ENCODE data around the gene EN1. TPM values are rescaled to one million over a fixed set of nuclear protein-coding genes. Genes with fewer than 3 reads are reported as not detected.
A peak's percentile ranks its signal among the peaks of the same experiment; 100 is the strongest.

The EN1 gene
- total and polyA plus RNA-seq, 2 donors (not counting 1 experiment from before 2014, with no cell fraction given): not detected

DNA sequence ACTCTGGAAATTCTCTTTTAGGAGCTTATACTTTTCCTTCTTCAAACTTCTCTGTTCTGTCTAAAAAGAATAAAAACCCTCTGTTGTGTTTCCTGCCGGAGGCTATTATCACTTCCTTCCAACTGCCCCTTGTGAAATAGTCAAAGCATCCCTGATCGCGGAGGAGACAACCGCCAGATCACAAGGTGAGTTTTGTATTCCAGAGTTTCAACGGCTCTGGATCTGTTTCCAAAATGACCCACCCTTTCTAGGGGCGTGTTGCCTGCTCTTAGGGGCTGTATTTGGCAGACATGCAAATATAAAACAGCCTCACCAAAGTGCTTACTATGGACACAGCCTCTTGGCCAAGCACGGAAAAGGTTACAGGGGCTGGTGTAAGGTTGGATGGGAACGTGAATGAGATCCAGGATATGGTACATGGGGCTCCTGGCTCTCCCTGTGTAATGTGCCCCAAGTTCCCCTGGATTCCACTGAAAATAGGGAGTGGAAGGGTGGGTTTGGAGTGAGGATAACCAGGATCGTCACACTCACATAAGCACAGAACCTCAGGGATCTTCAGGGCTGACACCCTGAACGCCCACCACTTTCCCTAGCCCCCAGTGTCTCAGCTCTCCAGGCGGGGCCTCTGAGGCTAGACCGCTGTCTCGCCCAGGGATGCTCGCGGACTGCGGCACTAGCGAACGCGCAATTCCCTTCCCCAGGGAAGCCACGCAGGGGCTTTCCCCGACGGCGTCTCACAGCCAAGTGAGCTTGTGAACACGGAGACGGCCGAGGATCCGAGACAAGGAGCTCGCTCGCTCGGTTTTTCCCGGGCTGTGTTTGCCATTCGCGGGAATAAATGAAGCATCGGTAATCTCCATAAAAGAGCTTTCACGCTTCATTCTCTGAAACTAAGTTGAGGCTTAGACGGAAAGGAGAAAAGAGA, 14.4 kb downstream of the EN1 start:
- peaks cover 53% of the 10 kb centered on the region for H3K27me3 ChIP-seq (ENCODE audit: control insufficient read depth, insufficient read depth, low read length)
- no peak overlapping the region for H3K4me3 ChIP-seq (replicated peaks in 1 of 4; ENCODE audit: control extremely low read depth in 1 of 4, insufficient read depth in 1 of 4, low read depth in 3 of 4, low read length in 4 of 4)
- H3K4me2 ChIP-seq (ENCODE audit: extremely low read depth, insufficient read depth, low read length): no peak overlapping the region
- H3K79me2 ChIP-seq (ENCODE audit: control insufficient read depth, insufficient read depth, low read length): no peaks in the 10 kb centered on the region
- H4K20me1 ChIP-seq (ENCODE audit: control insufficient read depth, extremely low read depth, insufficient read depth, low read length): no peaks in the 10 kb centered on the region
- no peaks in the 10 kb centered on the region for H3K4me1 ChIP-seq (ENCODE audit: control insufficient read depth, extremely low read depth, insufficient read depth, low read length)
- TF ChIP-seq CTCF (conservative IDR thresholded peaks at IDR 0.05 in 1 of 2, IDR thresholded peaks at IDR 0.05 in 1 of 2; ENCODE audit: low read depth in 1 of 2, low read length in 2 of 2) (no peak), EZH2 (IDR thresholded peaks at IDR 0.05; ENCODE audit: low read length, missing control alignments) (peak; percentile 77)
- no peak overlapping the region for H3K27ac ChIP-seq (ENCODE audit: insufficient read depth, low read length)
- no peaks in the 10 kb centered on the region for H3K9me3 ChIP-seq (ENCODE audit: control insufficient read depth, insufficient read depth, low read depth, low read length)
- no peak overlapping the region for H3K9ac ChIP-seq (ENCODE audit: insufficient read depth, low read length)
- no peak for DNase-seq (ENCODE audit: low read depth in 2 of 2)
- H2AFZ ChIP-seq (ENCODE audit: low read length): no peak overlapping the region
- no peaks in the 10 kb centered on the region for H3K36me3 ChIP-seq (ENCODE audit: control insufficient read depth, insufficient read depth, low read length)

GRCh38 chr2:118832071-118832790, 15.2 kb downstream of the EN1 start:
- Histone ChIP-seq H3K4me2 (ENCODE audit: extremely low read depth, insufficient read depth, low read length) (no peak overlapping the region), H3K4me3 (replicated peaks in 1 of 4; ENCODE audit: control extremely low read depth in 1 of 4, insufficient read depth in 1 of 4, low read depth in 3 of 4, low read length in 4 of 4) (no peak overlapping the region), H3K79me2 (ENCODE audit: control insufficient read depth, insufficient read depth, low read length) (no peaks in the 10 kb centered on the region), H3K27ac (ENCODE audit: insufficient read depth, low read length) (no peak overlapping the region), H3K9ac (ENCODE audit: insufficient read depth, low read length) (no peak overlapping the region), H3K9me3 (ENCODE audit: control insufficient read depth, insufficient read depth, low read depth, low read length) (no peaks in the 10 kb centered on the region), H3K27me3 (ENCODE audit: control insufficient read depth, insufficient read depth, low read length) (peaks cover 49% of the 10 kb centered on the region), H2AFZ (ENCODE audit: low read length) (no peak overlapping the region), H4K20me1 (ENCODE audit: control insufficient read depth, extremely low read depth, insufficient read depth, low read length) (no peaks in the 10 kb centered on the region), H3K4me1 (ENCODE audit: control insufficient read depth, extremely low read depth, insufficient read depth, low read length) (no peaks in the 10 kb centered on the region), H3K36me3 (ENCODE audit: control insufficient read depth, insufficient read depth, low read length) (no peaks in the 10 kb centered on the region)
- no peak for DNase-seq (ENCODE audit: low read depth in 2 of 2)
- TF ChIP-seq CTCF (conservative IDR thresholded peaks at IDR 0.05 in 1 of 2, IDR thresholded peaks at IDR 0.05 in 1 of 2; ENCODE audit: low read depth in 1 of 2, low read length in 2 of 2): no peak
- no peak for TF ChIP-seq EZH2 (IDR thresholded peaks at IDR 0.05; ENCODE audit: low read length, missing control alignments)

- Histone ChIP-seq H3K27ac (ENCODE audit: insufficient read depth, low read length) (no peak overlapping the region), H2AFZ (ENCODE audit: low read length) (no peak overlapping the region), H3K4me2 (ENCODE audit: extremely low read depth, insufficient read depth, low read length) (no peak overlapping the region), H3K79me2 (ENCODE audit: control insufficient read depth, insufficient read depth, low read length) (no peaks in the 10 kb centered on the region), H3K4me1 (ENCODE audit: control insufficient read depth, extremely low read depth, insufficient read depth, low read length) (no peaks in the 10 kb centered on the region), H4K20me1 (ENCODE audit: control insufficient read depth, extremely low read depth, insufficient read depth, low read length) (no peaks in the 10 kb centered on the region), H3K9me3 (ENCODE audit: control insufficient read depth, insufficient read depth, low read depth, low read length) (no peaks in the 10 kb centered on the region), H3K4me3 (replicated peaks in 1 of 4; ENCODE audit: control extremely low read depth in 1 of 4, insufficient read depth in 1 of 4, low read depth in 3 of 4, low read length in 4 of 4) (no peak overlapping the region), H3K36me3 (ENCODE audit: control insufficient read depth, insufficient read depth, low read length) (no peaks in the 10 kb centered on the region), H3K27me3 (ENCODE audit: control insufficient read depth, insufficient read depth, low read length) (peaks cover 35% of the 10 kb centered on the region), H3K9ac (ENCODE audit: insufficient read depth, low read length) (no peak overlapping the region)
- TF ChIP-seq CTCF (conservative IDR thresholded peaks at IDR 0.05 in 1 of 2, IDR thresholded peaks at IDR 0.05 in 1 of 2; ENCODE audit: low read depth in 1 of 2, low read length in 2 of 2) (no peak), EZH2 (IDR thresholded peaks at IDR 0.05; ENCODE audit: low read length, missing control alignments) (no peak)
- no peak for DNase-seq (ENCODE audit: low read depth in 2 of 2)
These were observed 16.6 kb downstream of the EN1 start for GRCh38 chr2:118830881-118831280.

Measured in fibroblast of lung (primary cell).